Liver (tissue), 9 donors: Measurements from ENCODE around the gene DPPA4. TPM values are rescaled to one million over a fixed set of nuclear protein-coding genes. Genes with fewer than 3 reads are reported as not detected.

ENCODE experiments used
- DNase-seq: peaks from one replicate; pipeline ENCODE4 v3.0.0-alpha.2; 2017; ENCODE audit warnings: low spot score
- H3K27ac ChIP-seq, 2 donors: one replicate each; pipeline ENCODE4 v1.7.0; 2013; ENCODE audit warnings: inconsistent platforms in 2 of 2, low read length in 2 of 2, control low read depth in 1 of 2, low read depth in 1 of 2, mild to moderate bottlenecking in 1 of 2
- H3K27me3 ChIP-seq, 4 donors: one replicate each; pipeline versions ENCODE4 v1.6.1 to v1.7.0; 2013; ENCODE audit warnings: low read length in 3 of 4, inconsistent platforms in 1 of 4, mild to moderate bottlenecking in 1 of 4, moderate library complexity in 1 of 4; ENCODE audit not compliant: control insufficient read depth in 4 of 4, insufficient read depth in 4 of 4
- H3K36me3 ChIP-seq, 4 donors: one replicate each; pipeline versions ENCODE4 v1.6.1 to v1.7.0; 2013; ENCODE audit warnings: low read length in 3 of 4, mild to moderate bottlenecking in 3 of 4, low read depth in 1 of 4, moderate library complexity in 1 of 4; ENCODE audit not compliant: control insufficient read depth in 4 of 4, insufficient read depth in 3 of 4
- H3K4me1 ChIP-seq, 4 donors: one replicate each; pipeline versions ENCODE4 v1.6.1 to v1.7.0; 2013; ENCODE audit warnings: low read length in 3 of 4, mild to moderate bottlenecking in 3 of 4, moderate library complexity in 1 of 4; ENCODE audit not compliant: control insufficient read depth in 4 of 4, insufficient read depth in 4 of 4
- H3K4me3 ChIP-seq, 3 donors: one replicate each; pipeline versions ENCODE4 v1.6.1 to v1.7.0; 2013; ENCODE audit warnings: low read length in 3 of 3, control low read depth in 1 of 3, low read depth in 1 of 3, mild to moderate bottlenecking in 1 of 3
- H3K9ac ChIP-seq, 2 donors: one replicate each; pipeline ENCODE4 v1.7.0; 2013; ENCODE audit warnings: low read length in 2 of 2, mild to moderate bottlenecking in 2 of 2, moderate library complexity in 2 of 2, control low read depth in 1 of 2, low read depth in 1 of 2
- H3K9me3 ChIP-seq, 4 donors: one replicate each; pipeline versions ENCODE4 v1.6.1 to v1.7.0; 2013; ENCODE audit warnings: low read length in 3 of 4; ENCODE audit not compliant: control insufficient read depth in 4 of 4
- ATF3 ChIP-seq: IDR thresholded peaks from 2 replicates; pipeline ENCODE4 v1.6.1; 2016; ENCODE audit warnings: antibody characterized with exemption
- EGR1 ChIP-seq, 2 donors: IDR thresholded peaks; 2 replicates each; pipeline ENCODE4 v1.6.1; 2016 to 2018; ENCODE audit warnings: antibody characterized with exemption in 2 of 2, low read depth in 2 of 2
- FOXA2 ChIP-seq: IDR thresholded peaks from 2 replicates; pipeline ENCODE4 v1.6.1; 2016; ENCODE audit warnings: antibody characterized with exemption
- GABPA ChIP-seq, 2 donors: IDR thresholded peaks in 1 of 2; conservative IDR thresholded peaks in 1 of 2; 2 replicates each; pipeline ENCODE4 v1.6.1; 2016; ENCODE audit warnings: antibody characterized with exemption in 2 of 2, mild to moderate bottlenecking in 1 of 2, moderate library complexity in 1 of 2
- JUND ChIP-seq, 2 donors: IDR thresholded peaks; 2 replicates each; pipeline ENCODE4 v1.6.1; 2016; ENCODE audit warnings: antibody characterized with exemption in 2 of 2
- MAX ChIP-seq: IDR thresholded peaks from 2 replicates; pipeline ENCODE4 v1.6.1; 2016; ENCODE audit warnings: antibody characterized with exemption
- NR2F2 ChIP-seq: IDR thresholded peaks from 2 replicates; pipeline ENCODE4 v1.6.1; 2016; ENCODE audit warnings: antibody characterized with exemption
- RAD21 ChIP-seq, 2 donors: IDR thresholded peaks; 2 replicates each; pipeline ENCODE4 v1.6.1; 2016; ENCODE audit warnings: antibody characterized with exemption in 2 of 2, mild to moderate bottlenecking in 2 of 2
- REST ChIP-seq: IDR thresholded peaks from 2 replicates; pipeline ENCODE4 v1.6.1; 2016; ENCODE audit warnings: antibody characterized with exemption, mild to moderate bottlenecking
- RXRA ChIP-seq, 2 donors: IDR thresholded peaks; 2 replicates each; pipeline ENCODE4 v1.6.1; 2017 to 2018; ENCODE audit warnings: antibody characterized with exemption in 2 of 2, mild to moderate bottlenecking in 1 of 2
- SP1 ChIP-seq: IDR thresholded peaks from 2 replicates; pipeline ENCODE4 v1.6.1; 2018; ENCODE audit warnings: antibody characterized with exemption, mild to moderate bottlenecking
- WGBS: extraction: QIAGEN DNeasy Blood & Tissue Kit; methylation state at CpG from one replicate; pipeline ENCODE4 v1.1.7; 2013; 5-methylcytosine and 5-hydroxymethylcytosine counted together
- polyA plus RNA-seq, 2 donors: library from polyadenylated mRNA; stranded (reverse) in 1 of 2; unstranded in 1 of 2; fragments of 200-250 nt in 1 of 2; fragments of >200 nt in 1 of 2; fragmentation: Nextera tagmentation in 1 of 2; extraction: Ambion mirVana in 1 of 2; gene quantifications; one replicate each; pipeline versions ENCODE4 v1.2.1 to v1.2.3, GENCODE V29; 2013 to 2015
- total RNA-seq, 2 donors: library from RNA; depleted of rRNA; stranded (reverse); fragments of >200 nt; gene quantifications; one replicate each; pipeline ENCODE4 v1.2.3, GENCODE V29; 2014
- donor health status: healthy.
- donor health status: healthy.
- donor health status: healthy.
- donor health status: healthy.
- donor health status: healthy.

Gene DPPA4
- total and polyA plus RNA-seq, 4 donors, result 0.12 to 3.1 (median 0.28) TPM

- Histone ChIP-seq H3K27ac (no peak overlapping the region), H3K4me1 (peaks cover 0 to 10% (median 4%) of the 10 kb centered on the region in 4 donors), H3K4me3 (no peak overlapping the region), H3K27me3 (no peaks in the 10 kb centered on the region), H3K9ac (no peak overlapping the region), H3K36me3 (no peaks in the 10 kb centered on the region), H3K9me3 (no peaks in the 10 kb centered on the region)
- TF ChIP-seq MAX (no peak), FOXA2 (no peak), NR2F2 (no peak), REST (no peak), SP1 (no peak), JUND (IDR thresholded peaks at IDR 0.05) (no peak)
- DNase-seq, result no peak
- 55% methylated on average over 5 of the region's 5 CpGs for WGBS
Measured at GRCh38 chr3:109331692-109332091, 5.7 kb downstream of the DPPA4 start.

- TF ChIP-seq ATF3, result no peak
- no peak for TF ChIP-seq RAD21 (IDR thresholded peaks at IDR 0.05)
- TF ChIP-seq GABPA (IDR thresholded peaks at IDR 0.05 in 1 of 2, conservative IDR thresholded peaks at IDR 0.05 in 1 of 2), result no peak
- TF ChIP-seq MAX, result no peak
- no peak for TF ChIP-seq JUND (IDR thresholded peaks at IDR 0.05)
- DNase-seq, result no peak
- no peaks in the 10 kb centered on the region for H3K27me3 ChIP-seq
- peaks cover 0 to 5% (median 2%) of the 10 kb centered on the region in 4 donors for H3K4me1 ChIP-seq
- no peak overlapping the region for H3K4me3 ChIP-seq
- H3K9ac ChIP-seq, result no peak overlapping the region
- no peaks in the 10 kb centered on the region for H3K9me3 ChIP-seq
- 95% methylated on average over 7 of the region's 7 CpGs for WGBS
- H3K27ac ChIP-seq, result no peak overlapping the region
- no peaks in the 10 kb centered on the region for H3K36me3 ChIP-seq
Measured at GRCh38 chr3:109330405-109330804, 6.9 kb downstream of the DPPA4 start.

- Histone ChIP-seq H3K4me3 (no peak overlapping the region), H3K36me3 (no peaks in the 10 kb centered on the region), H3K4me1 (peaks cover 0 to 5% (median 2%) of the 10 kb centered on the region in 4 donors), H3K27ac (no peak overlapping the region), H3K9me3 (no peaks in the 10 kb centered on the region), H3K9ac (no peak overlapping the region), H3K27me3 (no peaks in the 10 kb centered on the region)
- TF ChIP-seq RXRA (IDR thresholded peaks at IDR 0.05) (no peak), EGR1 (IDR thresholded peaks at IDR 0.05; ENCODE audit: low read depth in 2 of 2) (no peak), GABPA (IDR thresholded peaks at IDR 0.05 in 1 of 2, conservative IDR thresholded peaks at IDR 0.05 in 1 of 2) (no peak)
- no peak for DNase-seq
- WGBS, result 88% methylated on average over 3 of the region's 3 CpGs
Measured at GRCh38 chr3:109328202-109328601, 9.1 kb downstream of the DPPA4 start.
